SK-N-MC (cell line): ENCODE data around the gene CIB4.

Experiments used
- EZH2 ChIP-seq: fragments of 200-600 bp; sonication (generic); IDR thresholded peaks from one replicate; pipeline ENCODE4 v1.6.1; 2017; ENCODE audit warnings: antibody characterized with exemption
- FOXP2 ChIP-seq: optimal IDR thresholded peaks from 2 replicates; pipeline ENCODE3; 2011; ENCODE audit warnings: mild to moderate bottlenecking, moderate library complexity; ENCODE audit not compliant: insufficient read depth; ENCODE audit errors: extremely low read length, control extremely low read depth
- POLR2AphosphoS5 ChIP-seq: IDR thresholded peaks from 2 replicates; pipeline ENCODE4 v1.6.1; 2012; ENCODE audit warnings: mild to moderate bottlenecking, low read depth, low read length, borderline replicate concordance

DNA sequence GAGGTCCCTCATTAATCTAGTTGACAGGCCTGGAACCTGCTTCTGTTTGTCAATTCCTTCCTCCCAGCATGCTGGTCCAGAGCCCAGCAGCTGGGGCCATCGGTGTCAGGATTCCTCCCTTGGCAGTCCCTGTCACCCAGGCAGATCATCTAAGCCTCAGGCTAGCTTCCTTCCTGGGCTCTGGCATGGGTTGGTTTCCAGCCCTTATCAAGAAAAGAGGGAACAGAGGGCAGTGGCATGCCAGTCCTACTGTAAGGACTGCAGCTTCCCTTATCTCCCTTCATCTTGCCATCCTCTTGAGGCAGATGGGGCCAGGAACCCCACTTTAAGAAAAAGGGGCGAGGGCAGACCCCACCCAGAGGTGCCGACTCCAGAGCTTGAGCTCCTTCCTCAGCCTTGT, 40.5 kb upstream of the CIB4 start:
- TF ChIP-seq EZH2 (no peak), POLR2AphosphoS5 (no peak), FOXP2 (no peak)
